ENCODE data around the gene KLF18. TPM values are rescaled to one million over a fixed set of nuclear protein-coding genes. Genes with fewer than 3 reads are reported as not detected.

Gene KLF18
- total and polyA plus RNA-seq, 12 donors: not detected

DNA sequence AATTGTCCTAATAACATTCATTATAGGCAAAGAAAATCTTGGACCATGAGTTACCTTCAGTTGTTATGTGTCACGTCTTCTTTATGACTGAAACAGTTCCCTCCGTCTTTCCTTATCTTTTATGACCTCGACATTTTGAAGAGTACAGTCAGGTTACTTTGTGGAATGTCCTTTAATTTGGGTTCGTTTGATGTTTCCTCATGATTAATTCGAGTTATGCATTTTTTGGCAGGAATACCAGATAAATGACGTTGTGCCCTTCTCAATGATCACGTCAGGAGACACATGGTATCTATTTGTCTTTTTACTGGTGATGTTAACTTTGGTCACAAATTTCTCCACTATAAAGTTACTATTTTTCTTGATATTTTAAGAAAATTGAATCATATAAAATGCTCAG, 40.1 kb downstream of the KLF18 start:
- intact Hi-C loops (cut with DNase I): no loop called here
- peaks cover 0 to 6% of the 10 kb centered on the region in 2 donors for H3K4me1 ChIP-seq (replicated peaks in 1 of 2)
- no peaks in the 10 kb centered on the region for H3K27me3 ChIP-seq
- peak in 1 of 7 donors; percentile 46 for DNase-seq
- H3K36me3 ChIP-seq (replicated peaks in 1 of 2): no peaks in the 10 kb centered on the region
- peak overlapping the region; percentile 75 to 88 (median 80) for H3K27ac ChIP-seq
- H3K9me3 ChIP-seq (replicated peaks in 1 of 3): no peaks in the 10 kb centered on the region
- H3K4me3 ChIP-seq: no peak overlapping the region
- no peak for TF ChIP-seq POLR2A (IDR thresholded peaks at IDR 0.05)
- TF ChIP-seq, protein P1, sequence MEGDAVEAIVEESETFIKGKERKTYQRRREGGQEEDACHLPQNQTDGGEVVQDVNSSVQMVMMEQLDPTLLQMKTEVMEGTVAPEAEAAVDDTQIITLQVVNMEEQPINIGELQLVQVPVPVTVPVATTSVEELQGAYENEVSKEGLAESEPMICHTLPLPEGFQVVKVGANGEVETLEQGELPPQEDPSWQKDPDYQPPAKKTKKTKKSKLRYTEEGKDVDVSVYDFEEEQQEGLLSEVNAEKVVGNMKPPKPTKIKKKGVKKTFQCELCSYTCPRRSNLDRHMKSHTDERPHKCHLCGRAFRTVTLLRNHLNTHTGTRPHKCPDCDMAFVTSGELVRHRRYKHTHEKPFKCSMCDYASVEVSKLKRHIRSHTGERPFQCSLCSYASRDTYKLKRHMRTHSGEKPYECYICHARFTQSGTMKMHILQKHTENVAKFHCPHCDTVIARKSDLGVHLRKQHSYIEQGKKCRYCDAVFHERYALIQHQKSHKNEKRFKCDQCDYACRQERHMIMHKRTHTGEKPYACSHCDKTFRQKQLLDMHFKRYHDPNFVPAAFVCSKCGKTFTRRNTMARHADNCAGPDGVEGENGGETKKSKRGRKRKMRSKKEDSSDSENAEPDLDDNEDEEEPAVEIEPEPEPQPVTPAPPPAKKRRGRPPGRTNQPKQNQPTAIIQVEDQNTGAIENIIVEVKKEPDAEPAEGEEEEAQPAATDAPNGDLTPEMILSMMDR (IDR thresholded peaks at IDR 0.05): no peak
- WGBS, 4 donors: 33 to 41% (median 37%) methylated on average over 7 of the region's 7 CpGs

DNA sequence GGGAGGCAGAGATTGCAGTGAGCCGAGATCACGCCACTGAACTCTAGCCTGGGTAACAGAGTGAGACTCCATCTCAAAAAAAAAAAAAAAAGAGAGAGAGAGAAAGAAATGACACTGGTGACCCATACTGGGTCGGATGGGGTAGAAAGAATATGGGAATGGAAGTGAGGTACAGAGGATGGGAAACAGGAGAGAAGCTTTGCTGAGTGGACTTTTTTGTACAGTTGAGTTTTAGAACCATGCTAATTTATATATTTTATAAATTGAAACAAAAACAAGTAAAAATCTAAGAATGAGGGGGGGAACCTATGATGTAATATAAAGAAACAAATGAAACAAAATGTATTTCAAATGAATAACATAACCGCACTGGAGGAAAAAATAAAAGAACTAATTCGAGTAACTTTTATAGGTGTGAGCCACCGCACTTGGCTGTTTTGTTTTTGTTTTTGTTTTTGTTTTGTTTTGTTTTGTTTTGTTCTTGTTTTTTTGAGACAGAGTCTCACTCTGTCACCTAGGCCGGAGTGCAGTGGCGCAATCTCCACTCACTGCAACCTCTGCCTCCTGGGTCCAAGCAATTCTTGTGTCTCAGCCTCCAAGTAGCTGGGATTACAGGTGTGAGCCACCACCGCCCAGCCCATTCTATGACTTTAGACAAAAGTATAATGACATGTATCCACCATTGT, 41.1 kb downstream of the KLF18 start:
- TF ChIP-seq, protein P1 (IDR thresholded peaks at IDR 0.05): no peak
- TF ChIP-seq POLR2A (IDR thresholded peaks at IDR 0.05): no peak
- Histone ChIP-seq H3K27me3 (no peaks in the 10 kb centered on the region), H3K9me3 (replicated peaks in 1 of 3) (no peaks in the 10 kb centered on the region), H3K4me1 (replicated peaks in 1 of 2) (peaks cover 0 to 6% of the 10 kb centered on the region in 2 donors), H3K36me3 (replicated peaks in 1 of 2) (no peaks in the 10 kb centered on the region), H3K4me3 (no peak overlapping the region), H3K27ac (peak overlapping the region in 4 of 5 donors; percentile 8 to 87 (median 60))
- intact Hi-C loops (cut with DNase I): no loop called here
- no peak for DNase-seq
- 86 to 91% (median 87%) methylated on average over 9 of the region's 9 CpGs for WGBS, 4 donors

DNA sequence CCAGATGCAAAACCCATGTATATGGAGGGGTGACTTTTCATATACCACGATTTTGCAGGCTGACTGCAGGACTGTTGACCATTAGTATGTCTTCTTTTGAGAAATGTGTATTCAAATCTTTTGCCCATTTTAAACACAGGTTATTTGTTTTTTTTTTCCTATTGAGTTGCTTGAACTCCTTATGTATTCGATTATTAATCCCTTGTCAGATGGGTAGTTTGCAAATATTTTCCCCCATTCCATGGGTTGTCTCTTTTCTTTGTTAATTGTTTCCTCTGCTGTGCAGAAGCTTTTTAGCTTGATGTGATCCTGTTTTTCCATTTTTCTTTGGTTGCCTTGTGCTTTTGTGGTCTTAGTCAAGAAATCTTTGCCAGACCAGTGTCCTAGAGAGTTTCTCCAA, 47.4 kb downstream of the KLF18 start:
- H3K27me3 ChIP-seq: no peaks in the 10 kb centered on the region
- no peak for DNase-seq
- intact Hi-C loops (cut with DNase I): no loop called here
- no peaks in the 10 kb centered on the region for H3K36me3 ChIP-seq (replicated peaks in 1 of 2)
- WGBS, 4 donors: 84 to 90% (median 88%) methylated on average over 2 of the region's 2 CpGs
- H3K27ac ChIP-seq: no peak overlapping the region
- peaks cover 8 to 9% of the 10 kb centered on the region in 2 donors for H3K4me1 ChIP-seq (replicated peaks in 1 of 2)
- no peak overlapping the region for H3K4me3 ChIP-seq
- H3K9me3 ChIP-seq (replicated peaks in 1 of 3): no peaks in the 10 kb centered on the region
- no peak for TF ChIP-seq POLR2A (IDR thresholded peaks at IDR 0.05)
- TF ChIP-seq, protein P1 (IDR thresholded peaks at IDR 0.05): no peak

DNA sequence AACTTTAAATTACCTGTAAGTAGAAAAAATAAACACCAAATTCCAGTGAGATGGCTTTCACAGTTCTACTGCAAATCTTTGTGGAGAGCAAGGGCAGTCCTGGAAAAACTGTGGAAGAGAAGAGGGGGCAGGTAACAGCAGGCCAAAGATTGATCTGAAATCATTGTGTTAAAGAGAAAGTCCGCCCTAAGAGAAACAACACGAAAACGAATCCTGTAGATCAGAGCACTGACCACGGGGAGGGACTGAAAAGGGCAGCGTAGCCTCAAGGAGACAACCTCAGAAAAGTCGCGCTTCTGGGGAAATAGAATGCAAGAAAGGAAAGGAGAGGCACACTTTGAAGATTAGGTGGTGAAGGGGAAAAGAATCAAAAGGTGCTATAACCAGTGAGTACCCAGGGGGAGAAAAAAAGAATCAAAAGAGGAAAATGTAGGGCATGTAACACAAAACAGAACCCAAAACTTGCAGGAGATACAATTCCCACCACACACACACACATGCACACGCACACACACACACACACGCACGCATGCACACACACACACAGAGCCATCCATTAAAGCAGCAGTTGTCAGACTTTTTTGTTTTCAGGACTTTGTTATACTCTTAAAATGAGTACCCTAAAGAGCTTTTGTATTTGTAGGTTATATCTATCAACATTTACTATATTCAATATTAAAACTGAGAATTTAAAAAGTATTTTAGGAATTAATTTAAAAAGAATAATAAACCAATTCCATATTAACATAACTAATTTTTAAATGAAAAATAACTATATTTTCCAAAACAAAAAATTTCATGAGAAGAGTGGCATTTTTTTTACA, 50.8 kb downstream of the KLF18 start:
- no peak for TF ChIP-seq POLR2A (IDR thresholded peaks at IDR 0.05)
- TF ChIP-seq, protein P1 (IDR thresholded peaks at IDR 0.05): no peak
- Histone ChIP-seq H3K27ac (peak overlapping the region in 4 of 5 donors; percentile 36 to 78 (median 70)), H3K27me3 (no peaks in the 10 kb centered on the region), H3K4me1 (replicated peaks in 1 of 2) (peaks cover 9 to 11% of the 10 kb centered on the region in 2 donors), H3K9me3 (replicated peaks in 1 of 3) (no peaks in the 10 kb centered on the region), H3K4me3 (no peak overlapping the region), H3K36me3 (replicated peaks in 1 of 2) (no peaks in the 10 kb centered on the region)
- 39 to 49% (median 44%) methylated on average over 10 of the region's 10 CpGs for WGBS, 4 donors
- intact Hi-C loops (cut with DNase I): no loop called here
- no peak for DNase-seq
